ENCODE measurements around the gene VAV3. TPM values are rescaled to one million over a fixed set of nuclear protein-coding genes. Genes with fewer than 3 reads are reported as not detected.

Gene VAV3
- total RNA-seq, 1 donor from 2014 or later, result 2.9 TPM

GRCh38 chr1:107926436-107927080 lies 38.4 kb downstream of the VAV3 start:
- Mint-ChIP-seq H3K4me3 (no peak overlapping the region), H3K27me3 (ENCODE audit: low read depth) (no peaks in the 10 kb centered on the region)
- TF ChIP-seq, protein P1, sequence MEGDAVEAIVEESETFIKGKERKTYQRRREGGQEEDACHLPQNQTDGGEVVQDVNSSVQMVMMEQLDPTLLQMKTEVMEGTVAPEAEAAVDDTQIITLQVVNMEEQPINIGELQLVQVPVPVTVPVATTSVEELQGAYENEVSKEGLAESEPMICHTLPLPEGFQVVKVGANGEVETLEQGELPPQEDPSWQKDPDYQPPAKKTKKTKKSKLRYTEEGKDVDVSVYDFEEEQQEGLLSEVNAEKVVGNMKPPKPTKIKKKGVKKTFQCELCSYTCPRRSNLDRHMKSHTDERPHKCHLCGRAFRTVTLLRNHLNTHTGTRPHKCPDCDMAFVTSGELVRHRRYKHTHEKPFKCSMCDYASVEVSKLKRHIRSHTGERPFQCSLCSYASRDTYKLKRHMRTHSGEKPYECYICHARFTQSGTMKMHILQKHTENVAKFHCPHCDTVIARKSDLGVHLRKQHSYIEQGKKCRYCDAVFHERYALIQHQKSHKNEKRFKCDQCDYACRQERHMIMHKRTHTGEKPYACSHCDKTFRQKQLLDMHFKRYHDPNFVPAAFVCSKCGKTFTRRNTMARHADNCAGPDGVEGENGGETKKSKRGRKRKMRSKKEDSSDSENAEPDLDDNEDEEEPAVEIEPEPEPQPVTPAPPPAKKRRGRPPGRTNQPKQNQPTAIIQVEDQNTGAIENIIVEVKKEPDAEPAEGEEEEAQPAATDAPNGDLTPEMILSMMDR (conservative IDR thresholded peaks at IDR 0.05), result no peak

GRCh38 chr1:107925565-107925964 lies 39.4 kb downstream of the VAV3 start:
- Mint-ChIP-seq H3K9me3 (no peaks in the 10 kb centered on the region), H3K27me3 (ENCODE audit: low read depth) (no peaks in the 10 kb centered on the region), H3K27ac (ENCODE audit: unreplicated experiment) (no peak overlapping the region), H3K36me3 (ENCODE audit: low read depth) (no peaks in the 10 kb centered on the region), H3K4me1 (no peaks in the 10 kb centered on the region), H3K4me3 (no peak overlapping the region)
- DNase-seq (ENCODE audit: low read depth, low spot score), result no peak
- TF ChIP-seq, protein P1 (conservative IDR thresholded peaks at IDR 0.05), result no peak

More at GRCh38 chr1:107926436-107927080, 38.4 kb downstream of the VAV3 start:
- Mint-ChIP-seq H3K4me1 (no peaks in the 10 kb centered on the region), H3K36me3 (ENCODE audit: low read depth) (no peaks in the 10 kb centered on the region), H3K9me3 (no peaks in the 10 kb centered on the region), H3K27ac (ENCODE audit: unreplicated experiment) (no peak overlapping the region)
- DNase-seq (ENCODE audit: low read depth, low spot score), result no peak

- Mint-ChIP-seq H3K9me3 (no peaks in the 10 kb centered on the region), H3K4me1 (no peaks in the 10 kb centered on the region), H3K4me3 (no peak overlapping the region), H3K27ac (ENCODE audit: unreplicated experiment) (no peak overlapping the region), H3K36me3 (ENCODE audit: low read depth) (peaks cover 2% of the 10 kb centered on the region), H3K27me3 (ENCODE audit: low read depth) (no peaks in the 10 kb centered on the region)
- TF ChIP-seq, protein P1 (conservative IDR thresholded peaks at IDR 0.05), result no peak
- no peak for DNase-seq (ENCODE audit: low read depth, low spot score)
These were observed 44.0 kb downstream of the VAV3 start for GRCh38 chr1:107920999-107921398.

DNA sequence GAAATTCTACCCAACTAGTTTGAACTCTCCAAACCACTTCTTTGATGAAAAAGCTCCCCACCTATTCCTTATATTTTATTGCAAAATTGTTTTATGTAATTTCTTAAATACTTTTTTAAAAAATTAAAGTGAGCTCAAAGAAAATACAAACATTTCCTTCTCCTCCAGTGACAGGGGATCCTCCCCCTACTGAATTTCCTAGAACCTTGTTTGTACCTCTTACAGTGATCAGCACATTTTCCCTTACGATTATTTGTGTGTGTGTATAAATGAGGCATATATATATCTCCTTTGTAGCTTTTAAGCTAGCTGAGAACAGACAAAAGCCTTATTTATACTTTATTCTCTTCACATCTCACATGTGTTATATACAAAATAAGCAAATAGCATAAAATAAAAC lies 44.4 kb downstream of the VAV3 start:
- peaks cover 2% of the 10 kb centered on the region for H3K9me3 Mint-ChIP-seq
- H3K36me3 Mint-ChIP-seq (ENCODE audit: low read depth), result peaks cover 2% of the 10 kb centered on the region
- DNase-seq (ENCODE audit: low read depth, low spot score), result no peak
- H3K27me3 Mint-ChIP-seq (ENCODE audit: low read depth), result no peaks in the 10 kb centered on the region
- H3K27ac Mint-ChIP-seq (ENCODE audit: unreplicated experiment), result no peak overlapping the region
- no peak overlapping the region for H3K4me3 Mint-ChIP-seq
- no peaks in the 10 kb centered on the region for H3K4me1 Mint-ChIP-seq
- TF ChIP-seq, protein P1 (conservative IDR thresholded peaks at IDR 0.05), result no peak

GRCh38 chr1:107919953-107920352 lies 45.0 kb downstream of the VAV3 start:
- peaks cover 2% of the 10 kb centered on the region for H3K36me3 Mint-ChIP-seq (ENCODE audit: low read depth)
- H3K27ac Mint-ChIP-seq (ENCODE audit: unreplicated experiment), result no peak overlapping the region
- H3K27me3 Mint-ChIP-seq (ENCODE audit: low read depth), result no peaks in the 10 kb centered on the region

More at GRCh38 chr1:107919953-107920352, 45.0 kb downstream of the VAV3 start:
- DNase-seq (ENCODE audit: low read depth, low spot score), result no peak
- no peaks in the 10 kb centered on the region for H3K4me1 Mint-ChIP-seq
- no peak overlapping the region for H3K4me3 Mint-ChIP-seq
- TF ChIP-seq, protein P1 (conservative IDR thresholded peaks at IDR 0.05), result no peak
- peaks cover 2% of the 10 kb centered on the region for H3K9me3 Mint-ChIP-seq
